ENCODE measurements around the gene HSPB2.

HSPB2 gene

GRCh38 chr11:111939836-111940604 lies 27.5 kb downstream of the HSPB2 start:
- no peak for DNase-seq (ENCODE audit: low spot score)

- DNase-seq (ENCODE audit: low spot score), result no peak
Observed at GRCh38 chr11:111941963-111942362, 29.4 kb downstream of the HSPB2 start.

- DNase-seq (ENCODE audit: low spot score), result no peak
Observed at GRCh38 chr11:111942829-111943228, 30.3 kb downstream of the HSPB2 start.

- no peak for DNase-seq (ENCODE audit: low spot score)
Observed at GRCh38 chr11:111944139-111944538, 31.6 kb downstream of the HSPB2 start.

- DNase-seq (ENCODE audit: low spot score), result no peak
Observed at GRCh38 chr11:111944651-111945051, 32.1 kb downstream of the HSPB2 start.

- DNase-seq (ENCODE audit: low spot score), result no peak
Observed at GRCh38 chr11:111945198-111945597, 32.7 kb downstream of the HSPB2 start.

DNA sequence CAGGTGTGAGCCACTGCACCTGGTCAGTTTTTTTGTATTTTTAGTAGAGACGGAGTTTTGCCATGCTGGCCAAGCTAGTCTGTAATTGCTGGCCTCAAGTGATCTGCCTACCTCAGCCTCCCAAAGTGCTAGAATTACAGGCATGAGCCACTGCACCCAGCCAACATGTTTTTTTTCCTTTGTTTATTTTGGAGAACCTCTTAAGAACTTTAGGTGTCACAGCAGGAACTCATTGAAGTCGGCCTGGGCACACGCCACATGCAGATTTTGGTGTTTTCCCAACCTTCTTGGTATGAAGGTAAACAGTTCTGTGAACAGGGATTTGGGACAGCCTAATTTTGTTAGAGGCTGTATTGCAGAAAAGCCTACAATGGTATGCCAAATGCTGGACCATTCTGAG lies 34.0 kb downstream of the HSPB2 start:
- DNase-seq (ENCODE audit: low spot score), result no peak

GRCh38 chr11:111947143-111947542 lies 34.6 kb downstream of the HSPB2 start:
- DNase-seq (ENCODE audit: low spot score), result no peak

DNA sequence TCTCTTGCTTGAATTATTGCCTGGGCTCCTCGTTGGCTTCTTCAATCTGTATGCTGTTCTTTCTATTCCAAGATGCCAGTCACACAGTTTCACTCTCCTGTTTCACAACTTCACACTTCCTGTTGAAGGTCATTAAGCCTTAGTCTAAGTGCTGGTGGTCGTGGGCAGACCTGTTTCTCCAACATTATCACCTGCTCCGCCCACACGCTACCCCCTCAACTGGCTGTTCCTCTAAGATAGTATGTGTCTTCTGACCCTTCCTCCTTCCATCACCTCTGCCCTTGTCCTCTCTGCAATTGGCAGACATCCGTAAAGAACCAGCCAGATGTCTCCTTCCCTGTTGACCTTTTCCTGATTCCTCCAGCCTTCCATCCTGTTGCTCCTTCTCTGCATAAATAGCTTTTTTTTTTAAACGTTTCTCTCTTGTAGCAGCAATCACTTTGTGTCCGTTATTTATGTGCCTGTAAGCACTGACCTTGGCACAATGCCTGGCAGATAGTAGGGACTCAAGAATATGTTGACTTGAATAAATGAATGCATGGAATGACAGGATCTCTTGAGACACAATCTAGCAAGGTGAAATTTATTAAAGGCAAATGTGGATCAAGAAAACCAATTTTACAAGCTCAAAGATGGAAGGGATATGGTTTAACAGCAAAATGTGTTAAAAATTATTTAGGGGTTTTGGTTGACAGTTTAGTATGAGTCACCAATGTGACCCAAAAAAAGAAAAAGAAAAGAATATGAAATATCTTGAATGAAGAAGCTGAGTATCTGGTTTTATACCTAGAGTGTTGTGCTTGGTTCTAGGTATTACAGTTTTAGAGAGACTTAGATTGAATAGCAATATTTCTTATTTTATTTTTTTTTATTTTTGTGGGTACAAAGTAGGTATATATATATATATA lies 37.2 kb downstream of the HSPB2 start:
- no peak for DNase-seq (ENCODE audit: low spot score)

DNA sequence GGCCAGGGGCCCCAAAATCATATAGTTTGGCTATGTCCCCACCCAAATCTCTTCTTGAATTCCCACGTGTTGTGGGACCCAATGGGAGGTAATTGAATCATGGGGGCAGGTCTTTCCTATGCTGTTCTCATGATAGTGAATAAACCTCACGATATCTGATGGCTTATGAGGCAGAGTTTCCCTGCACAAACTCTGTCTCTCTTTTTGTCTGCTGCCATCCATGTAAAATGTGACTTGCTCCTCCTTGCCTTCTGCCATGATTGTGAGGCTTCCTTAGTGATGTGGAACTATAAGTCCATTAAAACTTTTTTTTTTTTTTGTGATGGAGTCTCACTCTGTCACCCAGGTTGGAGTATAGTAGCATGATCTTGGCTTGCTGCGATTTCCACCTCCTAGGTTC lies 39.0 kb downstream of the HSPB2 start:
- DNase-seq (ENCODE audit: low spot score), result no peak

- no peak for DNase-seq (ENCODE audit: low spot score)
Observed at GRCh38 chr11:111954154-111954553, 41.6 kb downstream of the HSPB2 start.

- no peak for DNase-seq (ENCODE audit: low spot score)
Observed at GRCh38 chr11:111957663-111958444, 45.3 kb downstream of the HSPB2 start.

GRCh38 chr11:111960916-111961315 lies 48.4 kb downstream of the HSPB2 start:
- no peak for DNase-seq (ENCODE audit: low spot score)

DNA sequence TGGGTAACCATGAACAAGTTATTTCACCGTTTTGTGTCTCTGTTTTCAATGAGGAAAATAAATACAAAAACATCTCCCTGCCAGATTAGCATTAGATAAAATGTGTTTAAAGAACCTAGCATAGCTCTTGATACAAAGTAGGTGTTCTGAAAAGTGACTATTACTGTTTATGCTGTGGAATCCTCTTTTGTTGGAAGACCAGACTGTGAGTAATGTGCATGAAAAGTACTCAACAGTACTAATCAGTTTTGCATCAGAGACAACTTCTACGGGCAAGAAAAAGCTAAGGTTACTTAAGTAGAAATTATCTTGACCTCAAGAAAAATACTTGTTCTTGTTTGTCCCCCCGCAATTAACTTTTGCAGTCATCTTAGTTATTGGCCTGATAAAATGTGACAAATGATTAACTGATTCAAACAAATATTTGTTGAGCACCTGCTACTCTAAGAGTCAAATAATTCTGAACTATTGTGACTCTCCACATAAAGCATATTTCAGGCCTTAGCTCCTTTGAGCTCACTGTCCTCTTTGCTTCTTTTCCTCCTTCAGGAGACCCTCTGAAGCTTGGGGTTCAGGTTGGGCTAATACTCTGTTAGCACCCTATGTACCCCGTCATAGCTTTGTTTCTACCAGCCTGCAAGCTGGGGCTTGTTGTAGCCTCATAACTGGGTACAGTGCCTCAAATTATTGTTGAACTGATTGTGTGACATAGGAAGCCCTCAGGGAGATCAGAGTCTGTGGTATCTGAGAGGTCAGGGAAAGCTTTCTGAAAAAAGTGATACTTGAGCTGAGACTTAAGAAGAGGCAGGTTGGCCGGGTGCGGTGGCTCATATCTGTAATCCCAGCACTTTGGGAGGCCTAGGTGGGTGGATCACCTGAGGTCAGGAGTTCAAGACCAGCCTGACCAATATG lies 49.1 kb downstream of the HSPB2 start:
- DNase-seq (ENCODE audit: low spot score), result no peak
